ENCODE data around the gene CORO6. TPM values are rescaled to one million over a fixed set of nuclear protein-coding genes. Genes with fewer than 3 reads are reported as not detected.

CORO6 gene
- total RNA-seq, 1 experiment from 2014 or later, result 2.3 TPM

DNA sequence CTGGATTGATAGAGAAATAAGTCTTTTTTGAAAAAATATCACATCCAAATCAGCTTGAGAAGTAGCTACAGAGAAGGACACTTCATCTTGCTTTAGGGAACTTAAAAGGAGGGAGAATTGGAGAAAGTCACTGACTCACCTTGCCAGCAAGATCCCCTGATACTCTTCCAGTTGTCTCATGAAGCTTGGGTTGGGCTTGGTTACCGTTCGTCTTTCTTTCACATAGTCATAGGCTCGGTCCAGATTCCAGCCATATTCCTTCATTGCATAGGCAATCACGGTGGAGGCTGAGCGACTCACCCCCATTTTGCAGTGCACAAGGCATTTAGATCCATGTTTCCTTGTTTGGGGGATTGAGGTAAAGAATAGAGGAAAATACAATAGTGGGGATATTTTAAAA lies 25.3 kb upstream of the CORO6 start:
- TF ChIP-seq, protein P1, sequence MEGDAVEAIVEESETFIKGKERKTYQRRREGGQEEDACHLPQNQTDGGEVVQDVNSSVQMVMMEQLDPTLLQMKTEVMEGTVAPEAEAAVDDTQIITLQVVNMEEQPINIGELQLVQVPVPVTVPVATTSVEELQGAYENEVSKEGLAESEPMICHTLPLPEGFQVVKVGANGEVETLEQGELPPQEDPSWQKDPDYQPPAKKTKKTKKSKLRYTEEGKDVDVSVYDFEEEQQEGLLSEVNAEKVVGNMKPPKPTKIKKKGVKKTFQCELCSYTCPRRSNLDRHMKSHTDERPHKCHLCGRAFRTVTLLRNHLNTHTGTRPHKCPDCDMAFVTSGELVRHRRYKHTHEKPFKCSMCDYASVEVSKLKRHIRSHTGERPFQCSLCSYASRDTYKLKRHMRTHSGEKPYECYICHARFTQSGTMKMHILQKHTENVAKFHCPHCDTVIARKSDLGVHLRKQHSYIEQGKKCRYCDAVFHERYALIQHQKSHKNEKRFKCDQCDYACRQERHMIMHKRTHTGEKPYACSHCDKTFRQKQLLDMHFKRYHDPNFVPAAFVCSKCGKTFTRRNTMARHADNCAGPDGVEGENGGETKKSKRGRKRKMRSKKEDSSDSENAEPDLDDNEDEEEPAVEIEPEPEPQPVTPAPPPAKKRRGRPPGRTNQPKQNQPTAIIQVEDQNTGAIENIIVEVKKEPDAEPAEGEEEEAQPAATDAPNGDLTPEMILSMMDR (conservative IDR thresholded peaks at IDR 0.05), result no peak
- Histone ChIP-seq H3K27me3 (ENCODE audit: insufficient read depth, low read length) (no peaks in the 10 kb centered on the region), H3K79me1 (ENCODE audit: insufficient read depth, low read depth, low read length, poor library complexity, severe bottlenecking) (no peaks in the 10 kb centered on the region), H4K20me1 (ENCODE audit: control insufficient read depth, insufficient read depth, insufficient read length) (no peaks in the 10 kb centered on the region), H3K56ac (ENCODE audit: insufficient read length, low read depth, low read length) (no peak overlapping the region), H2BK12ac (ENCODE audit: insufficient read length, low read depth, low read length) (no peak overlapping the region), H3K27ac (ENCODE audit: insufficient read length, low read depth, low read length) (no peak overlapping the region), H3K23me2 (ENCODE audit: insufficient read length, low read depth, low read length, poor library complexity, severe bottlenecking) (no peaks in the 10 kb centered on the region), H3K4me1 (ENCODE audit: insufficient read depth, low read length) (no peaks in the 10 kb centered on the region), H3K79me2 (ENCODE audit: insufficient read depth, low read length) (no peaks in the 10 kb centered on the region), H4K91ac (ENCODE audit: insufficient read length, low read depth, low read length) (no peak overlapping the region), H3K9ac (ENCODE audit: extremely low read depth, insufficient read length, low read length) (no peak overlapping the region), H2BK5ac (ENCODE audit: insufficient read length, low read length) (no peak overlapping the region), H3K4ac (ENCODE audit: low read depth, low read length) (no peak overlapping the region), H2AFZ (ENCODE audit: low read length) (no peak overlapping the region), H2AK5ac (ENCODE audit: insufficient read length, low read length) (no peak overlapping the region), H3K14ac (ENCODE audit: insufficient read depth, low read length) (no peak overlapping the region), H3K18ac (ENCODE audit: insufficient read length, low read depth, low read length) (no peak overlapping the region), H2BK20ac (ENCODE audit: low read depth, low read length, poor library complexity, severe bottlenecking) (no peak overlapping the region), H3K9me3 (ENCODE audit: control insufficient read depth, low read depth, low read length) (no peaks in the 10 kb centered on the region), H2BK120ac (ENCODE audit: low read depth, low read length, poor library complexity, severe bottlenecking) (no peak overlapping the region), H4K5ac (ENCODE audit: insufficient read length, low read depth, low read length) (no peak overlapping the region), H3T11ph (ENCODE audit: low read length) (no peak overlapping the region), H3K23ac (ENCODE audit: insufficient read length, low read depth, low read length) (no peak overlapping the region), H3K4me2 (ENCODE audit: insufficient read depth, insufficient read length, low read length) (no peak overlapping the region), H4K8ac (replicated peaks; ENCODE audit: insufficient read length, low read depth, low read length) (no peak overlapping the region), H2BK15ac (ENCODE audit: low read depth, low read length) (no peak overlapping the region)
- DNase-seq, result no peak
- Mint-ChIP-seq H3K9me3 (no peaks in the 10 kb centered on the region), H3K27me3 (ENCODE audit: low read depth) (no peaks in the 10 kb centered on the region), H3K4me3 (no peak overlapping the region; a peak in 1 of 5 replicates), H3K36me3 (ENCODE audit: insufficient read depth in 1 of 3, low read depth in 3 of 3) (no peaks in the 10 kb centered on the region; a peak in 1 of 7 replicates), H3K4me1 (no peaks in the 10 kb centered on the region), H3K27ac (no peak overlapping the region; a peak in 1 of 7 replicates)
- no CpG with 5 or more reads among the region's 5 CpGs for WGBS (ENCODE audit: extremely low coverage, insufficient read length, low lambda C conversion rate)
